ENCODE data around the gene MROH8.
"Not testable (repeated sequence)": the region's sequence is repeated elsewhere in the genome, so short reads cannot be mapped to it uniquely, and the experiment has no call there.

MROH8 gene

DNA sequence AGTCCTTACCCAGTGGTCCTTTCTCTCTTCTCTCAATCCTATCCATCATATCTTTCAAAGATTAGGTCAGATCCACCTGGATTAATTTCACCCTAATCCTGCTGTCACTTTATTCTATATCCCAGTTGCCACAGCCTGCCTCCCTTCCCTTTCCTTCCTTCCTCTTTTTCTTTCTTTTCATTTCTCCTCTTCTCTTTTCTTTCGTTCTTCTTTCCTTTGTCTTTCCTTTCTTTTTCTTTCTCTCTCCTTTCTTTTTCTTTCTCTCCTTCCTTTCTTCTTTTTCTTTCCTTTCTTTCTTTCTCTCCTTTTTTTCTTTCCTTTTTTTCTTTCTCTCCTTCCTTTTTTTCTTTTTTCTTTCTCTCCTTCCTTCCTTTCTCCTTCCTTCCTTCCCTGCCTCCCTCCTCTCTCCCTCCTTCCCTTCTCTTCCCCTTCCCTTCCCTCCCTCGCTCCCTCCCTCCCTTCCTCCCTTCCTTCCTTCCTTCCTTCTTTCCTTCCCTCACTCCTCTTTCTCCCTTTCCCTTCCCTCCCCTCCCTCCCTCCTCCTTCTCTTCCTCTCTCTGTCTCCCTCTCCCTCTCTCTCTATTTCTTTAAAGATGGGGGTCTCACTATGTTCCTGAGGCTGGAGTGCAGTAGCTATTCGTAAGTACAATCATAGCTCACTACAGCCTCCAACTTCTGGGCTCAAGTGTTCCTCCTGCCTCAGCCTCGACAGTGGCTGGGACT is 15.4 kb downstream of the MROH8 start:
- DNase-seq = no peak
- intact Hi-C loops (cut with DNase I) = no loop called here

DNA sequence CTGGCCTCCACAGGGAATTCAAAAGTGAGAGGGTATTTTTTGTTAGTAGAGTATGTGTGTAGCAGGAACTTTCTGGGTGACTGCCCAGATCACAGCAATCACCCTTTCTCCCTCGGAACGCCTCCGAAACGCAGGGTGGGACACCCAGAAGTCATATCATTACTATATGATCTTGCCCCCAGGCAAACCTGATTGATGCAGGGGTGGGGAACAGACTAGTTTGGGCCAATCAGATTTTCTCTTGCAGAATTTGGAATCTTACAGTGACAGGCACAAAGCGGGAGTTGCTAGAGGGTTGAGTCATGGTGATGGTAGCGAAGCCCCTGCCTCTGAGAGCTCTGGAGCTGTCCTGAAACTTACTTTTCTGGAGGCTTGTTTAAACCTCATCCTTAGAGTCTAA is 16.7 kb downstream of the MROH8 start:
- intact Hi-C loops (cut with DNase I) = no loop called here
- peak in 12 of 42 donors; percentile 7 to 47 (median 19) for DNase-seq

- DNase-seq = peak in 25 of 42 donors; percentile 8 to 71 (median 35)
- intact Hi-C loops (cut with DNase I) = no loop called here
These were observed 17.4 kb downstream of the MROH8 start for GRCh38 chr20:37161830-37162549.

DNA sequence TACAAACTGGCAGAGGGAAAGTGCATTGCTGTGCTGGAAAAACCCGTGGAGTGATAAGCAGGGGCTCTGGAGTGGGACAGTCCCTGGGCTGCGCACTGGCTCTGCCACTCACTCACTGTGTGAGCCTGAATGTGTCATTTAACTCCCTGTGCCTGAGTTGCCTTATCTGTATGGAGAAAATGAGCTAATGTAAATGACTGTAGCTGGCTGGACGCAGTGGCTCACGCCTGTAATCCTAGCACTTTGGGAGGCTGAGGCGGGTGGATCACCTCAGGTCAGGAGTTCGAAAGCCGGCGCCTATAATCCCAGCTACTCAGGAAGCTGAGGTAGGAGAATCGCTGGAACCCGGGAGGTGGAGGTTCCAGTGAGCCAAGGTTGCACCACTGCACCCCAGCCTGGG is 18.7 kb downstream of the MROH8 start:
- no peak for DNase-seq
- intact Hi-C loops (cut with DNase I) = no loop called here

DNA sequence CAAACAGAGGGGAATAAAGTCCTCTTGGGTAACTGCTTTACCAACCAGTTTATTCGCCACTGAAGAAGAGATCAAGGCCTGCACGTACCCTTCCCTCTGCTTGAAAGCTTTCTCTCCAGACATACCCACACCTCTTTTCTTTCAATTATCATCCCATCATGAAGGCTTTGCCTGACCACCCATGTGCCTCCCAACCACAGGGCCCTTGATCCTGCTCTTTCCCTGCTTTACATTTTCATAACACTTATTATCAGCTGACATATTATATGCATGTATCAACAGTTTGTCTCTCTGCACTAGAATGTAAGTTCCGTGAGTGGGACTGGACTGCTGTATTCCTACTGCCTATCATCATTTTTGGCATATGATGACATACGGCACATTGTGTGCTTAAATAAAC is 21.1 kb downstream of the MROH8 start:
- DNase-seq = no peak
- intact Hi-C loops (cut with DNase I) = no loop called here

DNA sequence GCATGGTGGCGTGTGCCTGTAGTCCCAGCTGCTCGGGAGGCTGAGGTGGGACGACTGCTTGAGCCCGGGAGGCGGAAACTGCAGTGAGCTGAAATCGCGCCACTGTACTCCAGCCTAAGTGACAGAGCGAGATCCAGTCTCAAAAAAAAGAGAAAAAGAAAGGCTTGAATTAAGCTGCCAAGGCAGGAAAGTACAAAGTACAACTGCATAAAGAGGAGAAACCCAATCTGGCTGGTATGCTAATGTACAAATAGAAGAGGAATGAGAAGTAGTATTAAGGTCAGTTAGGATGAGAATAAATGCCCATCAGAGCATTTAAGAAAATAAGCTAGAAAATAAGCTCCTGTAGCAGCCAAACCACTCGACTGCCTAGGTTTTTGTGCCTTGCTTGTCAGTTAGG is 23.4 kb downstream of the MROH8 start:
- DNase-seq = no peak
- intact Hi-C loops (cut with DNase I) = no loop called here

GRCh38 chr20:37154684-37155298 is 24.6 kb downstream of the MROH8 start:
- DNase-seq = no peak
- intact Hi-C loops (cut with DNase I) = no loop called here

DNA sequence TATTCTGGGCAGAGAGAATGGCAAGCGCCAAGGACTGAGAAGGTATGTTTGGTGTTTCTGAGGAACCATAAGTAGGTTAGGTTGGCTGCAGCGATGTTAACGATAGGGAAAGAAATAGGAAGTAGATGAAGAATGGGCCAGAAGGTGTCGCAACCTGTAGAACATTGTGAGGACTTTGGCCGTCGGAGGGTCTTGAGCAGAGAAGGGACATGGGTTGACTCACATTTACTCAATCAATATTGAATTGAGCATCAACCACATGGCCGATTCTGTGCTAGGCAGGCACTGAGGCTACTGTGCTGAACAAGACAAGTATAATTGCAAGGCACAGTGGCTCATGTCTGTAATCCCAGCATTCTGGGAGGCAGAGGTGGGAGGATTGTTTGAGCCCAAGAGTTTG is 27.1 kb downstream of the MROH8 start:
- intact Hi-C loops (cut with DNase I) = no loop called here
- DNase-seq = no peak

GRCh38 chr20:37151529-37151928 is 27.8 kb downstream of the MROH8 start:
- DNase-seq = no peak
- intact Hi-C loops (cut with DNase I) = no loop called here

GRCh38 chr20:37150864-37151263 is 28.5 kb downstream of the MROH8 start:
- intact Hi-C loops (cut with DNase I) = not testable (repeated sequence)

GRCh38 chr20:37147250-37147649 is 32.1 kb downstream of the MROH8 start:
- DNase-seq = no peak
- intact Hi-C loops (cut with DNase I) = no loop called here

More at GRCh38 chr20:37150864-37151263, 28.5 kb downstream of the MROH8 start:
- DNase-seq = not testable (repeated sequence)

- no peak for DNase-seq
- intact Hi-C loops (cut with DNase I) = no loop called here
These were observed 34.4 kb downstream of the MROH8 start for GRCh38 chr20:37144856-37145404.

GRCh38 chr20:37142708-37143107 is 36.6 kb downstream of the MROH8 start:
- no peak for DNase-seq
- intact Hi-C loops (cut with DNase I) = no loop called here

DNA sequence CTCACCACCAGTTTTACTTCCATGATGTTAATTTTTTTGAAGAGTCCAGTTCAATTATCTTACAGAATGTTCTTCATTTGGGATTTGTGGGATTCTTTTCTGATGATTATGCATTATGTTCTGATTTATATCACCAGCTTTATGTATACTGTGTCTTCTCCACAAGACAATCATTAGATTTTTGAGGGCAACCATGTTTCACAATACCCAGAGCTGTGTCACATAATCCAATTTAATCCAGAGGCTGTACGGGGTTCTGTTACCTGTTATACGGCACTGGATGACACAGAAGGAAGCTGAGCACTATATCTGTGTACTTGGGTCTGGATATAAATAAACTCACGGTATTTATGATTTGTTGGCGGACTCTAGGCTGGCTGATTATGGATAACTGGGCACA is 41.8 kb downstream of the MROH8 start:
- no peak for DNase-seq
- intact Hi-C loops (cut with DNase I) = no loop called here

- no peak for DNase-seq
- intact Hi-C loops (cut with DNase I) = no loop called here
These were observed 45.4 kb downstream of the MROH8 start for GRCh38 chr20:37133952-37134351.

DNA sequence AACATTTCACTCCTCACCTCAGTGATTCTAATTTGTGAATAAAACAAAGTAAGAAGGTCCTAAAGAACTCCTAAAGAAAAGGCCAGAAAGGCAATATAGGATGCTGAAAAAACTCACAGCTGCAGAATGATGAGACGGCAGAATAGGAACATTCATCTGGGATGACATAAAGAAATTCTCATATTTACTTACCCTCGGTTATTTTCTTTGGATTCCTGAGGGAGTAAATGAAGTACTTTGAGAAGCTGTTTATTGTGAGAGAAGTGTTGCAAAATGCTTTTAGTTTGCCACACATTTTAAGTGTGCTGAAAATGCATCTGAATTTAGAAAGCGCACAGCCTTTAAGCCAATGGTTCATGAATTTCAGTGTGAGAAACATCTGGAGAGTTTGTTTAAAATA is 47.9 kb downstream of the MROH8 start:
- no peak for DNase-seq
- intact Hi-C loops (cut with DNase I) = no loop called here

DNA sequence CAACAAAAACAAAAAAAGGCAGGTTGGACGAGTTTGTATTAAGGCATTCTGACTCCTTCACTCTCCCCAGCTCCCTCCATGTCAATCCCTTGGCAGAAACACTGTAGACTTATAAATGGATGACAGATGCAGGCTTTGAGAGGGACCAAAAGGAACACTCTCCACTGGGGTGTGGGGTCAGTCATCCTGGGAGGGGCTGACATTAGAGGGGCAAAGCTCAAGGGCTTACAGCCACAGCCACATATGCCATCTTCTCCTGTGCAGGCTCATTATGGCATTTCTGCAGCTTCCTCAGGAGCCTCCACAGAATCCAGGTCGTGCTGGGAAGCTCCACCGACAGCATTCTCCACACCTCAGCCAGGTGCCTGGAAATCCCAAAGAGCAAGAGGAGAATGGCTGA is 50.5 kb downstream of the MROH8 start:
- no peak for DNase-seq
- intact Hi-C loops (cut with DNase I) = no loop called here

- intact Hi-C loops (cut with DNase I) = not testable (repeated sequence)
These were observed 53.1 kb downstream of the MROH8 start for GRCh38 chr20:37126290-37126689.

GRCh38 chr20:37123441-37123840 is 55.9 kb downstream of the MROH8 start:
- no peak for DNase-seq
- intact Hi-C loops (cut with DNase I) = no loop called here

More at GRCh38 chr20:37126290-37126689, 53.1 kb downstream of the MROH8 start:
- DNase-seq = not testable (repeated sequence)

GRCh38 chr20:37120497-37120896 is 58.9 kb downstream of the MROH8 start:
- no peak for DNase-seq
- intact Hi-C loops (cut with DNase I) = no loop called here

Data from head of caudate nucleus (tissue), 42 donors.